ENCODE results near the gene COLEC12.

Gene COLEC12

DNA sequence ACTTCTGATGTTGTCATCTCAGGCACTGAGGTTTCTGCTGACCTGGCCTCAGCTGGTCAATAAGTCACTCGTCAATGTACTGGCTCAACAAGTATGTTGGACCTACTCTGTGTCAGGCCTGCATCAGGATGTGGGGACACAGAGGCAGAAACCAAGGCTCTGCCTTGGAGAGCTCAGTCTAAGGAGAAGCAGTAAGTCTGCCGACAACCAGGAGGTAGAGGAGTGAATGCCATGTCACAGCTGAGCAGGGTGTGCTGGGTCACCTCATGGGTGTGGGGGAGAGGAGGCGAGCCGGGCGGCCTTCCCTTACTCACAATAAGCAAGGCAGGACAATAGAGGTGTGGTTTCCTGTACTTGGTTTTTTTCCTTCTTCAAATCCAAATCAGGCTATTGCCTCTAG, 75.8 kb downstream of the COLEC12 start:
- TF ChIP-seq, protein P1, sequence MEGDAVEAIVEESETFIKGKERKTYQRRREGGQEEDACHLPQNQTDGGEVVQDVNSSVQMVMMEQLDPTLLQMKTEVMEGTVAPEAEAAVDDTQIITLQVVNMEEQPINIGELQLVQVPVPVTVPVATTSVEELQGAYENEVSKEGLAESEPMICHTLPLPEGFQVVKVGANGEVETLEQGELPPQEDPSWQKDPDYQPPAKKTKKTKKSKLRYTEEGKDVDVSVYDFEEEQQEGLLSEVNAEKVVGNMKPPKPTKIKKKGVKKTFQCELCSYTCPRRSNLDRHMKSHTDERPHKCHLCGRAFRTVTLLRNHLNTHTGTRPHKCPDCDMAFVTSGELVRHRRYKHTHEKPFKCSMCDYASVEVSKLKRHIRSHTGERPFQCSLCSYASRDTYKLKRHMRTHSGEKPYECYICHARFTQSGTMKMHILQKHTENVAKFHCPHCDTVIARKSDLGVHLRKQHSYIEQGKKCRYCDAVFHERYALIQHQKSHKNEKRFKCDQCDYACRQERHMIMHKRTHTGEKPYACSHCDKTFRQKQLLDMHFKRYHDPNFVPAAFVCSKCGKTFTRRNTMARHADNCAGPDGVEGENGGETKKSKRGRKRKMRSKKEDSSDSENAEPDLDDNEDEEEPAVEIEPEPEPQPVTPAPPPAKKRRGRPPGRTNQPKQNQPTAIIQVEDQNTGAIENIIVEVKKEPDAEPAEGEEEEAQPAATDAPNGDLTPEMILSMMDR (conservative IDR thresholded peaks at IDR 0.05; ENCODE audit: control insufficient read depth, insufficient read depth, low read depth, low read length): no peak
- no peak overlapping the region for H3K4me3 ChIP-seq (ENCODE audit: control insufficient read depth, low read depth, low read length)
- no peak for DNase-seq (ENCODE audit: low read depth)

DNA sequence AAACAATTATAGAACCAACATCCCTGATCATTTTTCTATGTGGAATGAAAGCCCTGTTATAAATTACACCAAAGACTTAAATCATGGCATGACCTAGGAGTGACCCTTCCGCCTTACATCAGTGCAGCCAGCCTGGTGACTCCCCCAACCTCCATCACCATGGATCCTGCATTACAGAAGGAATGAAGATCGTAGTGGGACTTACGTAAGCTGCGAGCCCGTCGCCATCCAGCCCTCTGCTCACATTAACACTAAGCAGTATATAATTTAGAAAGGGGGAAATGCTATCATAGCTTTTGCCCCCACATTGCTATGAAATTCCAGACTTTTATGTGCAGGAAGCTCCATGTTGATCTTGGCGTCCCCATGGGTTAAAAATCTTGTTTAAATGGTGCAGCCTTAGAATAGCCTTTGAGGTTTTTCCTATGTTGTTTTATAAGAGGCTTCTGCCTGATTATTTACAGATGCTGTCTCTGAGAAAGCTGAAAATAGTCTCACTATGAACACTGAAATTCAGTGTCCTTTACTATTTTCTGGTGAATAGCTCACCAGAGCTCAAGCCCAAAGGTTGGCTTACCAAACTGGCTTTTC, 76.3 kb downstream of the COLEC12 start:
- H3K4me3 ChIP-seq (ENCODE audit: control insufficient read depth, low read depth, low read length): no peak overlapping the region
- TF ChIP-seq, protein P1 (conservative IDR thresholded peaks at IDR 0.05; ENCODE audit: control insufficient read depth, insufficient read depth, low read depth, low read length): no peak
- DNase-seq (ENCODE audit: low read depth): peak; percentile 65

DNA sequence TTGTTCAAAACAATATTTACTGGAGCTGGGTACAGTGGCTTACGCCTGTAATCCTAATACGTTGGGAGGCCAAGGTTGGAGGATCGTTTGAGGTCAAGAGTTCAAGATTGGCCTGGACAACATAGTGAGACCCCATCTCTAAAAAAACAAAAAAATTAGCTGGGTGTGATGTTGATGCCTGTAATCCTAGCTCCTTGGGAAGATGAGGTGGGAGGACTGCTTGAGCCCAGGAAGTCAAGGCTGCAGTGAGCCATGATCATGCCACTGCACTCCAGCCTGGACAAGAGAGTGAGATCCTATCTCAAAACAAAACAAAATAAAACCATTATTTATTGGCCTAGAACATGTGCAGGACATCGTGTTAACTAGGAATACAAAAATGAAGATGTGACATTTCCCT, 77.5 kb downstream of the COLEC12 start:
- TF ChIP-seq, protein P1 (conservative IDR thresholded peaks at IDR 0.05; ENCODE audit: control insufficient read depth, insufficient read depth, low read depth, low read length): no peak
- no peak for DNase-seq (ENCODE audit: low read depth)
- no peak overlapping the region for H3K4me3 ChIP-seq (ENCODE audit: control insufficient read depth, low read depth, low read length)

DNA sequence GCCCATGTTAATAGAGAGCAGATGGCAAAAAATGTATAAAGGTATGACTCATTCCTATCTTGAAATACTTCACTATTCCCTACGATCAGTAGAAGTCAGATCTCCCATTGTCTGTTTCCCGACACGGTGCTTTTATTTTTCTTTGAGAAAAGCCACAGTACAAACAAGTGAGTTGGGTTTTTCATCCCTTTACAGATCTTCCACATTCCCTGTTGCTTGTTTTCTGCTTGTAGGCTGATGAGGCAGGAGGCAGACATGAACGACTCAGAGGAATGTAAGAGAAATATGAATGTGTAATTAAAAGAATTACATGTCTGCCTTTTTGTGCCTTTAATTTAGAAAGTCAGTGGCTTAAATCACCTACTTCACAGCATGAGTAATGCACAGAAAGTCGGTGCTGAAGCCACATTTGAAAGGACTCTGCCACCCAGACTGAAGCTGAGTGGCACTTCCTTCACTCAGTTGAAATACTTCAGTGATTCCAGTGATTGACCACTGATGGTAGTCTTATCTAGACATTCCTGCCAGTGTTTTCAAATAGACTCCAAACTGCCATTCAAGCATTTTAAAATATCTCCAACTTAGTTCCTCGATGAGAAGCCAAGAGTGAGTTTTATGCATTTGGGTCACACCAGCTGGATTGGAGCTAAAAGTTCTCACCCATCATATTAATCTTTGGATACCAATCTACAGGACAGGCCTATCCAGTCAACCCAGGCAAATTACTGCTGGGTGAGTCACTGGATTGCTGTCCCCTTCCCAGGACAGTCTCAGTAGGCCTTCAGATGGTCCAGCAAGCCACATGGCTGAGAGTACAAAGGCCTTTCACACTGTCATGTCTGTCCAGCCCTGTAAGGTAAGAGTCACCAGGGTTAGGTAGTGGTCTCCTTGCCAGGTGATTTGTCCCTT, 79.0 kb downstream of the COLEC12 start:
- DNase-seq (ENCODE audit: low read depth): peak; percentile 79
- TF ChIP-seq, protein P1 (conservative IDR thresholded peaks at IDR 0.05; ENCODE audit: control insufficient read depth, insufficient read depth, low read depth, low read length): no peak
- no peak overlapping the region for H3K4me3 ChIP-seq (ENCODE audit: control insufficient read depth, low read depth, low read length)

DNA sequence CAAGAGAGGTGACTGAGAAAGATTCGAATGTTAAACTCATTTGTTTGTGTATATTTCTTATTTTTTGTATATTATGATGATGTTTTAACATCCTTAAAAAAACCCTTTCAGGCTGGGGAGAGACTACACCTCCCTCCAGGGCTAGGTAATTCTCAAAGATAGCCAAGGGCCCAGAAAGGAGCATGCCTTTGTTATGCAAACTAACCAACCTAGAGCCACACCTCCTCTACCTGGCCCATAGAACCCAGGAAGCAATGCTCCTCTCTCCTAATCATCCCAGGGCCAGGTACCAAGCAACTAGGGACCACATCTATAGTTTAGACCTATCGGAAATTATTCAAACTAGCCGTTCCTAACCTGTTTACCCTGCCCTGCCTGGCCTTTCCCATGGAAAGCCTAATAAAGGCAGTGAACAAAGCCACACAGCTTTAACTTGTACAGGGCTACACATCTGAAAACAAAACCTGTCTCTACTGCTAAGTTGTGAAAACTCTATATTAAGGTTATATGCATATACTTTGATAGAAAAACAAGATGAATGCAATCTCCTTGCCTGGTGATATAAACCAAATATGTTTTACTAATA, 79.7 kb downstream of the COLEC12 start:
- H3K4me3 ChIP-seq (ENCODE audit: control insufficient read depth, low read depth, low read length): no peak overlapping the region
- TF ChIP-seq, protein P1 (conservative IDR thresholded peaks at IDR 0.05; ENCODE audit: control insufficient read depth, insufficient read depth, low read depth, low read length): no peak
- no peak for DNase-seq (ENCODE audit: low read depth)

DNA sequence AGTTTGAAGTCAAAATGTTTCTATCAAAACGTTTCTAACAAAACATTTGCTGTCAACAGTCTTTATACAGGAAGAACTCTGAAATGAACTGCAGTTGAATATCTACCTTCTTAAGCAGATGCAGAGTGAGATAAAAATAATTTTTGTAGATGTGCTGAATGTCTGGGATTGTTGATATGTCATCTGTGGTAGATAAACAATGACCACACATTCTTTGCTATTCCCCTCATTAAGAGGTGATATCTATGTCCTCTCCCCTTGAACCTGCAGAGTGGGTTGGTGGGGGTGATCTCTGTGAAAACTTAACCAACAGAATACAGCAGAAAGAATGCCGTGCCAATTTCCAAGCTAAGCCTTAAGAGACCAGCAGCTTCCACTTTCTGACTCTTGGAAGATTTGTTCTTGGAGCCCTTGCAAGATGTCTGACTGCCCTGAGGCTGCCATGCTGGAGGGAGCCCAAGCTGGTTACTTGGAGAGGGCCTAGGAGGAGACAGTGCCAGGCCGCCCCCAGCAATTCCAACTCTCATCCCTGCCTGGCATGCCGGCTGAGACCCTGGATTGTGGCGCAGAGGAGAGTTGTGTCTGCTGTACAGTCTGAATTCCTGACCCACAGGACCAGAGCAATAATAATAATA, 80.8 kb downstream of the COLEC12 start:
- no peak for DNase-seq (ENCODE audit: low read depth)
- TF ChIP-seq, protein P1 (conservative IDR thresholded peaks at IDR 0.05; ENCODE audit: control insufficient read depth, insufficient read depth, low read depth, low read length): no peak
- H3K4me3 ChIP-seq (ENCODE audit: control insufficient read depth, low read depth, low read length): no peak overlapping the region

Measured in fibroblast of mammary gland (primary cell).